Breast epithelium (tissue), 3 donors: ENCODE measurements around the gene CD151.

ENCODE experiments used
- CTCF ChIP-seq, 3 donors: fragments of 450-650 bp; IDR thresholded peaks; one replicate each; pipeline ENCODE4 v1.5.1; 2016 to 2017; ENCODE audit warnings: antibody characterized with exemption in 3 of 3, mild to moderate bottlenecking in 3 of 3, moderate library complexity in 3 of 3
- POLR2A ChIP-seq: fragments of 450-650 bp; IDR thresholded peaks from one replicate; pipeline ENCODE4 v1.6.1; 2016; ENCODE audit warnings: antibody characterized with exemption, mild to moderate bottlenecking, moderate library complexity

GRCh38 chr11:861105-861479 lies 28.3 kb downstream of the CD151 start:
- TF ChIP-seq CTCF (IDR thresholded peaks at IDR 0.05) (no peak), POLR2A (no peak)
